GM23338 (cell line): ENCODE data around the gene UBE2E2. TPM values are rescaled to one million over a fixed set of nuclear protein-coding genes. Genes with fewer than 3 reads are reported as not detected.

Experiments used
- ATAC-seq: fragments of 200-7000 bp; cut with Tn5 transposase; 3 replicates; pipeline ENCODE4 v1.9.1; 2020
- DNase-seq: peaks from one replicate; pipeline ENCODE4 v3.0.0-alpha.2; 2015; ENCODE audit warnings: low spot score
- H2AFZ ChIP-seq: fragments of 200-600 bp; sonication (generic); 2 replicates; pipeline ENCODE4 v1.8.0; 2016; ENCODE audit warnings: antibody characterized with exemption, mild to moderate bottlenecking, moderate library complexity
- H3F3A ChIP-seq: fragments of 200-600 bp; sonication (generic); replicated peaks from 2 replicates; pipeline ENCODE4 v1.8.0; 2017; ENCODE audit warnings: antibody characterized with exemption, mixed run types, low read depth
- H3K27ac ChIP-seq: fragments of 200-600 bp; sonication (generic); 2 replicates; pipeline ENCODE4 v1.6.1; 2016; ENCODE audit warnings: low read depth
- H3K27me3 ChIP-seq: fragments of 200-600 bp; sonication (generic); 2 replicates; pipeline ENCODE4 v1.8.0; 2016; ENCODE audit warnings: mild to moderate bottlenecking, mixed run types, moderate library complexity; ENCODE audit not compliant: insufficient read depth
- H3K36me3 ChIP-seq: fragments of 200-600 bp; sonication (generic); 2 replicates; pipeline ENCODE4 v1.8.0; 2016; ENCODE audit warnings: mild to moderate bottlenecking; ENCODE audit not compliant: insufficient read depth
- H3K4me1 ChIP-seq: fragments of 200-600 bp; sonication (generic); 2 replicates; pipeline ENCODE4 v1.8.0; 2016; ENCODE audit warnings: mild to moderate bottlenecking, moderate library complexity; ENCODE audit not compliant: insufficient read depth
- H3K4me2 ChIP-seq: fragments of 200-600 bp; sonication (generic); 2 replicates; pipeline ENCODE4 v1.7.1; 2017; ENCODE audit warnings: mixed run types
- H3K4me3 ChIP-seq: fragments of 200-600 bp; sonication (generic); 2 replicates; pipeline ENCODE4 v1.6.1; 2016; ENCODE audit warnings: mixed run types
- H3K79me2 ChIP-seq: fragments of 200-600 bp; sonication (generic); replicated peaks from 2 replicates; pipeline ENCODE4 v1.8.0; 2017; ENCODE audit warnings: mild to moderate bottlenecking; ENCODE audit not compliant: insufficient read depth
- H3K9me2 ChIP-seq: fragments of 200-600 bp; sonication (generic); 2 replicates; pipeline ENCODE4 v1.8.0; 2017; ENCODE audit not compliant: insufficient read depth
- H4K20me1 ChIP-seq: fragments of 200-600 bp; sonication (generic); replicated peaks from 2 replicates; pipeline ENCODE4 v1.8.0; 2017; ENCODE audit warnings: mild to moderate bottlenecking; ENCODE audit not compliant: insufficient read depth
- H3K27ac Mint-ChIP-seq: 2 replicates; pipeline ENCODE4 v1.8.0; 2020; ENCODE audit warnings: inconsistent platforms, mild to moderate bottlenecking, moderate library complexity, mixed read lengths
- H3K27me3 Mint-ChIP-seq: 3 replicates; pipeline ENCODE4 v1.8.0; 2022; ENCODE audit warnings: low read depth, mild to moderate bottlenecking, moderate library complexity, mixed read lengths, inconsistent platforms; ENCODE audit not compliant: insufficient read depth, poor library complexity
- H3K36me3 Mint-ChIP-seq: 3 replicates; pipeline ENCODE4 v1.8.0; 2021; ENCODE audit warnings: low read depth, mild to moderate bottlenecking, inconsistent platforms, moderate library complexity, mixed read lengths
- H3K4me1 Mint-ChIP-seq: 3 replicates; pipeline ENCODE4 v1.8.0; 2020; ENCODE audit warnings: mild to moderate bottlenecking, inconsistent platforms, mixed read lengths
- H3K4me3 Mint-ChIP-seq: 3 replicates; pipeline ENCODE4 v1.8.0; 2021; ENCODE audit warnings: moderate library complexity, mild to moderate bottlenecking, inconsistent platforms, mixed read lengths
- H3K9me3 Mint-ChIP-seq: 3 replicates; pipeline ENCODE4 v1.8.0; 2020; ENCODE audit warnings: moderate library complexity, mild to moderate bottlenecking, inconsistent platforms, mixed read lengths
- CREB1 ChIP-seq: fragments of 250-450 bp; sonication (Bioruptor Pico); IDR thresholded peaks from 2 replicates; pipeline ENCODE4 v1.5.0; 2020; ENCODE audit warnings: low read depth, mild to moderate bottlenecking, moderate library complexity
- EZH2 ChIP-seq: fragments of 200-600 bp; sonication (generic); IDR thresholded peaks from one replicate; pipeline ENCODE4 v1.8.0; 2017; ENCODE audit warnings: antibody characterized with exemption, mild to moderate bottlenecking, low read depth; ENCODE audit not compliant: unreplicated experiment
- JUNB ChIP-seq: IDR thresholded peaks from one replicate; pipeline ENCODE4 v1.6.1; 2016; ENCODE audit warnings: antibody characterized with exemption; ENCODE audit not compliant: unreplicated experiment
- NANOG ChIP-seq: IDR thresholded peaks from 2 replicates; pipeline ENCODE4 v1.6.1; 2016; ENCODE audit warnings: antibody characterized with exemption, borderline replicate concordance
- POLR2AphosphoS5 ChIP-seq: IDR thresholded peaks from 2 replicates; pipeline ENCODE4 v1.6.1; 2016; ENCODE audit warnings: antibody characterized with exemption, low read depth
- polyA plus RNA-seq: library from polyadenylated mRNA; unstranded; fragments of >200 nt; fragmentation: Nextera tagmentation; extraction: Ambion mirVana; gene quantifications from 2 replicates; pipeline ENCODE4 v1.2.1, GENCODE V29; 2016
- total RNA-seq: library from RNA; depleted of rRNA; stranded (reverse); fragments of >200 nt; shearing (Covaris generic); gene quantifications from 2 replicates; pipeline ENCODE4 v1.2.3, GENCODE V29; 2014
- TF ChIP-seq, protein P1 (sequence below): IDR thresholded peaks from 2 replicates; pipeline ENCODE4 v1.6.1; 2016; ENCODE audit warnings: antibody characterized with exemption
- TF ChIP-seq, protein P2 (sequence below): fragments of 250-450 bp; sonication (Bioruptor Pico); IDR thresholded peaks from 2 replicates; pipeline ENCODE4 v1.5.0; 2020; ENCODE audit warnings: mild to moderate bottlenecking, moderate library complexity

The UBE2E2 gene
- total and polyA plus RNA-seq, 2 experiments from 2014 or later, result 86.9 to 169 TPM

DNA sequence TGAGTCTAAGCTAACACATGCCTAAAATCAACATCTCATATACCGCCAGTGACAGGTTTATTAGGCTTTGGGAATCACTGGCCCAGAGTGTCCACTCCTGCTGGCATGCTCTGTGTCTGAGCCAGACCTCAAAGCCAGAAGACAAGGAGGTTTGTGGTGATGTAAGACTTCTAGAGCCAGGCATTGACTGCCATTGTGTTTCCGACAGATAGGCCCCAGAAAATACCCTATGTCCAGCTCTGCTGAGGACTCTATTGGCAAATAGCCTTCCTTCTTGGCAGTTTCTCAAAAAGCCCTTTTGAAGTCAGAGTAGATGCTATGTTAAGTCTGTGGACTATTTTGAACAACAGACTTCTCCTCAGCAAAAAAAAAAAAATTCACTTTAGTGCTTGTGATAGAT, 420.7 kb downstream of the UBE2E2 start (continued):
- TF ChIP-seq, protein P1, sequence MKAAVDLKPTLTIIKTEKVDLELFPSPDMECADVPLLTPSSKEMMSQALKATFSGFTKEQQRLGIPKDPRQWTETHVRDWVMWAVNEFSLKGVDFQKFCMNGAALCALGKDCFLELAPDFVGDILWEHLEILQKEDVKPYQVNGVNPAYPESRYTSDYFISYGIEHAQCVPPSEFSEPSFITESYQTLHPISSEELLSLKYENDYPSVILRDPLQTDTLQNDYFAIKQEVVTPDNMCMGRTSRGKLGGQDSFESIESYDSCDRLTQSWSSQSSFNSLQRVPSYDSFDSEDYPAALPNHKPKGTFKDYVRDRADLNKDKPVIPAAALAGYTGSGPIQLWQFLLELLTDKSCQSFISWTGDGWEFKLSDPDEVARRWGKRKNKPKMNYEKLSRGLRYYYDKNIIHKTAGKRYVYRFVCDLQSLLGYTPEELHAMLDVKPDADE, result no peak

DNA sequence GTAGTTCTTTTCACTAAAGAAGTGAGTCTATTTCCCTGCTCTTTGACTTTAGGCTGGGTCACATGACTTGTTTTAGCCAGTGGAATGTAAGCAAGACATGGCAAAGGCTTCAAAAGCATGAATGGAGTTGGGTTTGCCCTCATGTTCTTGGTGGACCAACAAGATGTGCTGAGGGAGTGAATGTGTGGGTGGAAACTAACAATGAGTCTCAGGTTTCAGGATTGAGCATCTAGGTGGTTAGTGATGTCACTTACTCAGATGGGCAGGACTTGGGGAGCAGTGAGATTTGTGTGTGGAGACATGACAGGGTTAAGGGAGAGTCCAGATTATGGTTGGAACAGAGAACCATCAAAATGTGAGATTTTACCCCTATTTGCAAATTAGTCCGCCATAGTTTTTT, 421.2 kb downstream of the UBE2E2 start:
- Mint-ChIP-seq H3K4me3 (no peak overlapping the region), H3K36me3 (peaks cover 16% of the 10 kb centered on the region), H3K27me3 (peaks cover 8% of the 10 kb centered on the region), H3K9me3 (peaks cover 25% of the 10 kb centered on the region), H3K27ac (no peak overlapping the region), H3K4me1 (peaks cover 10% of the 10 kb centered on the region)
- DNase-seq (no peak), ATAC-seq (no peak)
- no peak overlapping the region for H3K4me2 ChIP-seq
- TF ChIP-seq POLR2AphosphoS5 (no peak), CREB1 (CRISPR knock-in tag) (no peak), EZH2 (no peak), JUNB (no peak), NANOG (no peak)
- no peaks in the 10 kb centered on the region for H3K79me2 ChIP-seq
- H3K27ac ChIP-seq, result no peak overlapping the region
- no peaks in the 10 kb centered on the region for H3F3A ChIP-seq
- H3K4me1 ChIP-seq, result no peaks in the 10 kb centered on the region
- H3K27me3 ChIP-seq, result no peaks in the 10 kb centered on the region
- H2AFZ ChIP-seq, result no peak overlapping the region
- H3K36me3 ChIP-seq, result no peaks in the 10 kb centered on the region
- no peak overlapping the region for H3K4me3 ChIP-seq
- no peaks in the 10 kb centered on the region for H4K20me1 ChIP-seq
- peaks cover 15% of the 10 kb centered on the region; the same call in 1 of the 2 replicates for H3K9me2 ChIP-seq

DNA sequence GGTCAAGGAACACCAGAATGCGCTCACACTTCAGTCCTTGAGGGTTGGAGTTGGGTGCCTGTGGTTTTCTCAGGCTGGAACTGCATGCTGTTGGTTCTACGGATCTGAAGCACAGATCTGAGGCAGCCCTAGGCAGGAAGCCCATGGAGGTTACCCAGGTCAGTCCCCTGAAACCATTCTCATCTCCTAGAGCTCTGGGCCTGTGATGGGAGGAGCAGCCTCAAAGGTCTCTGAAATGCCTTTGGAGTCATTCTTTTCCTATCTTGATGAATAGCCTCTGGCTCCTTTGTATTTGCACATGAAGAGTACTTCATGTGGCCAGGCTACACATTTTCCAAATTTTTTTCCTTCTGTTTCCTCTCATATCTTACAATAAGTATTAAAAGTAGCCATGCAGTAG, 423.3 kb downstream of the UBE2E2 start:
- peaks cover 16% of the 10 kb centered on the region for H3K36me3 Mint-ChIP-seq
- H3K4me3 ChIP-seq, result no peak overlapping the region
- H3K27me3 ChIP-seq, result no peaks in the 10 kb centered on the region
- no peak overlapping the region for H3K4me2 ChIP-seq
- no peaks in the 10 kb centered on the region for H3K79me2 ChIP-seq
- DNase-seq, result no peak
- H2AFZ ChIP-seq, result no peak overlapping the region
- H3K9me2 ChIP-seq, result peaks cover 15% of the 10 kb centered on the region; the same call in 1 of the 2 replicates
- peaks cover 2% of the 10 kb centered on the region for H3K27me3 Mint-ChIP-seq
- H3F3A ChIP-seq, result no peaks in the 10 kb centered on the region
- H4K20me1 ChIP-seq, result no peaks in the 10 kb centered on the region
- H3K4me1 ChIP-seq, result no peaks in the 10 kb centered on the region
- TF ChIP-seq, protein P2, sequence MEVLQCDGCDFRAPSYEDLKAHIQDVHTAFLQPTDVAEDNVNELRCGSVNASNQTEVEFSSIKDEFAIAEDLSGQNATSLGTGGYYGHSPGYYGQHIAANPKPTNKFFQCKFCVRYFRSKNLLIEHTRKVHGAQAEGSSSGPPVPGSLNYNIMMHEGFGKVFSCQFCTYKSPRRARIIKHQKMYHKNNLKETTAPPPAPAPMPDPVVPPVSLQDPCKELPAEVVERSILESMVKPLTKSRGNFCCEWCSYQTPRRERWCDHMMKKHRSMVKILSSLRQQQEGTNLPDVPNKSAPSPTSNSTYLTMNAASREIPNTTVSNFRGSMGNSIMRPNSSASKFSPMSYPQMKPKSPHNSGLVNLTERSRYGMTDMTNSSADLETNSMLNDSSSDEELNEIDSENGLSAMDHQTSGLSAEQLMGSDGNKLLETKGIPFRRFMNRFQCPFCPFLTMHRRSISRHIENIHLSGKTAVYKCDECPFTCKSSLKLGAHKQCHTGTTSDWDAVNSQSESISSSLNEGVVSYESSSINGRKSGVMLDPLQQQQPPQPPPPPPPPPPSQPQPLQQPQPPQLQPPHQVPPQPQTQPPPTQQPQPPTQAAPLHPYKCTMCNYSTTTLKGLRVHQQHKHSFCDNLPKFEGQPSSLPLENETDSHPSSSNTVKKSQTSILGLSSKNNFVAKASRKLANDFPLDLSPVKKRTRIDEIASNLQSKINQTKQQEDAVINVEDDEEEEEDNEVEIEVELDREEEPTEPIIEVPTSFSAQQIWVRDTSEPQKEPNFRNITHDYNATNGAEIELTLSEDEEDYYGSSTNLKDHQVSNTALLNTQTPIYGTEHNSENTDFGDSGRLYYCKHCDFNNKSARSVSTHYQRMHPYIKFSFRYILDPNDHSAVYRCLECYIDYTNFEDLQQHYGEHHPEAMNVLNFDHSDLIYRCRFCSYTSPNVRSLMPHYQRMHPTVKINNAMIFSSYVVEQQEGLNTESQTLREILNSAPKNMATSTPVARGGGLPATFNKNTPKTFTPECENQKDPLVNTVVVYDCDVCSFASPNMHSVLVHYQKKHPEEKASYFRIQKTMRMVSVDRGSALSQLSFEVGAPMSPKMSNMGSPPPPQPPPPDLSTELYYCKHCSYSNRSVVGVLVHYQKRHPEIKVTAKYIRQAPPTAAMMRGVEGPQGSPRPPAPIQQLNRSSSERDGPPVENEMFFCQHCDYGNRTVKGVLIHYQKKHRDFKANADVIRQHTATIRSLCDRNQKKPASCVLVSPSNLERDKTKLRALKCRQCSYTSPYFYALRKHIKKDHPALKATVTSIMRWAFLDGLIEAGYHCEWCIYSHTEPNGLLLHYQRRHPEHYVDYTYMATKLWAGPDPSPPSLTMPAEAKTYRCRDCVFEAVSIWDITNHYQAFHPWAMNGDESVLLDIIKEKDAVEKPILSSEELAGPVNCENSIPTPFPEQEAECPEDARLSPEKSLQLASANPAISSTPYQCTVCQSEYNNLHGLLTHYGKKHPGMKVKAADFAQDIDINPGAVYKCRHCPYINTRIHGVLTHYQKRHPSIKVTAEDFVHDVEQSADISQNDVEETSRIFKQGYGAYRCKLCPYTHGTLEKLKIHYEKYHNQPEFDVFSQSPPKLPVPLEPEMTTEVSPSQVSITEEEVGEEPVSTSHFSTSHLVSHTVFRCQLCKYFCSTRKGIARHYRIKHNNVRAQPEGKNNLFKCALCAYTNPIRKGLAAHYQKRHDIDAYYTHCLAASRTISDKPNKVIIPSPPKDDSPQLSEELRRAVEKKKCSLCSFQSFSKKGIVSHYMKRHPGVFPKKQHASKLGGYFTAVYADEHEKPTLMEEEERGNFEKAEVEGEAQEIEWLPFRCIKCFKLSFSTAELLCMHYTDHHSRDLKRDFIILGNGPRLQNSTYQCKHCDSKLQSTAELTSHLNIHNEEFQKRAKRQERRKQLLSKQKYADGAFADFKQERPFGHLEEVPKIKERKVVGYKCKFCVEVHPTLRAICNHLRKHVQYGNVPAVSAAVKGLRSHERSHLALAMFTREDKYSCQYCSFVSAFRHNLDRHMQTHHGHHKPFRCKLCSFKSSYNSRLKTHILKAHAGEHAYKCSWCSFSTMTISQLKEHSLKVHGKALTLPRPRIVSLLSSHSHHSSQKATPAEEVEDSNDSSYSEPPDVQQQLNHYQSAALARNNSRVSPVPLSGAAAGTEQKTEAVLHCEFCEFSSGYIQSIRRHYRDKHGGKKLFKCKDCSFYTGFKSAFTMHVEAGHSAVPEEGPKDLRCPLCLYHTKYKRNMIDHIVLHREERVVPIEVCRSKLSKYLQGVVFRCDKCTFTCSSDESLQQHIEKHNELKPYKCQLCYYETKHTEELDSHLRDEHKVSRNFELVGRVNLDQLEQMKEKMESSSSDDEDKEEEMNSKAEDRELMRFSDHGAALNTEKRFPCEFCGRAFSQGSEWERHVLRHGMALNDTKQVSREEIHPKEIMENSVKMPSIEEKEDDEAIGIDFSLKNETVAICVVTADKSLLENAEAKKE, result no peak
- TF ChIP-seq NANOG, result no peak
- ATAC-seq, result no peak
- H3K4me1 Mint-ChIP-seq, result no peaks in the 10 kb centered on the region; the same call in 2 of the 3 replicates
- H3K4me3 Mint-ChIP-seq, result no peak overlapping the region
- no peak overlapping the region for H3K27ac Mint-ChIP-seq
- no peak overlapping the region for H3K27ac ChIP-seq
- peaks cover 25% of the 10 kb centered on the region for H3K9me3 Mint-ChIP-seq
- no peaks in the 10 kb centered on the region for H3K36me3 ChIP-seq
